GM12872 (cell line): ENCODE measurements around the gene KRT78.

Experiments used
- CTCF ChIP-seq: IDR thresholded peaks from 3 replicates; pipeline ENCODE4 v1.5.1; 2011; ENCODE audit warnings: low read depth, mild to moderate bottlenecking, low read length, moderate library complexity; ENCODE audit not compliant: insufficient read depth

The KRT78 gene

DNA sequence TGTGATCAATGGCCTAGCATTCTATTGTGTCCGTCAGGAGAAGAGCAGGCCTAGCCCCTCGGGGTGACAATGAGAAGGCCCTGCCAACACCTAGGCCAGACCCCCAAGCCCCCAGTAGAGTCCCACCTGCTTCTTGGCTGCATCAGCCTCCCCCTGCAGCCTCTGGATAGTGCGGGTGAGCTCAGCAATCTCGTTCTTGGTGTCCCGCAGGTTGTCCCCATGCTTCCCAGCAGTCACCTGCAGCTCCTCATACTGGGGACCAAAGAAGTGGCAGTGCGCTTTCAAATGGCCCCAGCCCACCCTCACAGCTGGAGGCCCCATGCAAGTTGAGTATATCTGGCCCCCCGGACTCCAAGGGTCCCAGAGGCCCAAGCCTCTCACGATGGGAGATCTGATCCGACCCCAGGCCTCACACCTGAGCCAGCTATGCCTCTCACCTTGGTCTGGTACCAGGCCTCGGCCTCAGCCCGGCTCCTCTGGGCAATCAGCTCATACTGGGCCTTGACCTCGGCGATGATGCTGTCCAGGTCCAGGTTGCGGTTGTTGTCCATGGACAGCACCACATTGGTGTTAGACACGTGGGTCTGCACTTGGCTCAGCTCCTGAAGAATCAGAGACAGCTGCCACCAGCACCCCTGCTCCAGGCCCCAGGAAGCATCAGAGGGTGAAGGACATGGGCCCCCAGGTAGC lies 24.9 kb downstream of the KRT78 start:
- TF ChIP-seq CTCF = no peak

- no peak for TF ChIP-seq CTCF
Measured at GRCh38 chr12:52822771-52823510, 25.9 kb downstream of the KRT78 start.

GRCh38 chr12:52821826-52822660 lies 26.8 kb downstream of the KRT78 start:
- TF ChIP-seq CTCF = no peak

- no peak for TF ChIP-seq CTCF
Measured at GRCh38 chr12:52821071-52821730, 27.6 kb downstream of the KRT78 start.

DNA sequence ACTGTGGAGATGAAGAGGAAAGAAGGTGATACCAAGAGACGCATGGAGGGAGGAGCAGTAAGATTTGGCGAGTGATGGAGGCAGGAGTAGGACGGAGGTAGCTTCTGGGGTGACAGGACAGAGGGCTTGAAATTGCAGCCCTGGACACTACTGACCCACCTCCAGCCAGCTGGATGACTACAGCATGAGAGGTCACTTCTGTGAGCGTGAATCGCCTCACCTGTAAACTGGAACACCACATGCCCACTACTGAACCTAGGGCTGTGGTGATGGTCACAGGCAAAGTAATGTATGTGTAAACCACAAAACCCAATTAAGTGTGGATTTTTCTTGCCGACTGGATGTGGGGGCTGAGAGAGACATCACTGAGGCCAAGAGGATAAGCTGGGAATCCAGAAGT lies 28.3 kb downstream of the KRT78 start:
- no peak for TF ChIP-seq CTCF

- TF ChIP-seq CTCF = no peak
Measured at GRCh38 chr12:52819731-52820510, 28.9 kb downstream of the KRT78 start.
